Cardiac muscle cell (in vitro differentiated cells and primary cell): ENCODE data around the gene TP73. TPM values are rescaled to one million over a fixed set of nuclear protein-coding genes. Genes with fewer than 3 reads are reported as not detected.

Experiments used
- DNase-seq, 2 donors: peaks; one replicate each; pipeline versions ENCODE4 v3.0.0 to v3.0.0-alpha.2; 2010 to 2017; ENCODE audit warnings: low read depth in 1 of 2, low spot score in 1 of 2
- H3K27ac ChIP-seq: fragments of 200-600 bp; sonication (generic); 2 replicates; pipeline ENCODE4 v1.5.1; 2016
- H3K27me3 ChIP-seq: fragments of 200-600 bp; sonication (generic); 2 replicates; pipeline ENCODE4 v1.6.0; 2016; ENCODE audit warnings: control low read depth
- H3K36me3 ChIP-seq: fragments of 200-600 bp; sonication (generic); 2 replicates; pipeline ENCODE4 v1.5.1; 2016; ENCODE audit warnings: control low read depth
- H3K4me1 ChIP-seq: fragments of 200-600 bp; sonication (generic); 2 replicates; pipeline ENCODE4 v1.8.1; 2017; ENCODE audit warnings: low read depth, mild to moderate bottlenecking, mixed run types
- H3K4me3 ChIP-seq: fragments of 200-600 bp; sonication (generic); 2 replicates; pipeline ENCODE4 v1.5.1; 2016; ENCODE audit warnings: mild to moderate bottlenecking
- H3K9me3 ChIP-seq: fragments of 200-600 bp; sonication (generic); 2 replicates; pipeline ENCODE4 v1.5.1; 2017; ENCODE audit warnings: low read depth, mild to moderate bottlenecking, control low read depth
- polyA plus RNA-seq: library from polyadenylated mRNA; unstranded; fragments of >200 nt; fragmentation: Nextera tagmentation; extraction: Ambion mirVana; gene quantifications from 2 replicates; pipeline ENCODE4 v1.2.1, GENCODE V29; 2016
- total RNA-seq: library from RNA; depleted of rRNA; stranded (reverse); fragments of >200 nt; gene quantifications from 2 replicates; pipeline ENCODE4 v1.2.3, GENCODE V29; 2016
- TF ChIP-seq, protein P1 (sequence below): IDR thresholded peaks from 2 replicates; pipeline ENCODE4 v1.5.1; 2012; ENCODE audit warnings: low read depth, mild to moderate bottlenecking, low read length

The TP73 gene
- total and polyA plus RNA-seq, 2 experiments from 2014 or later: 0.87 TPM; not detected in 1

DNA sequence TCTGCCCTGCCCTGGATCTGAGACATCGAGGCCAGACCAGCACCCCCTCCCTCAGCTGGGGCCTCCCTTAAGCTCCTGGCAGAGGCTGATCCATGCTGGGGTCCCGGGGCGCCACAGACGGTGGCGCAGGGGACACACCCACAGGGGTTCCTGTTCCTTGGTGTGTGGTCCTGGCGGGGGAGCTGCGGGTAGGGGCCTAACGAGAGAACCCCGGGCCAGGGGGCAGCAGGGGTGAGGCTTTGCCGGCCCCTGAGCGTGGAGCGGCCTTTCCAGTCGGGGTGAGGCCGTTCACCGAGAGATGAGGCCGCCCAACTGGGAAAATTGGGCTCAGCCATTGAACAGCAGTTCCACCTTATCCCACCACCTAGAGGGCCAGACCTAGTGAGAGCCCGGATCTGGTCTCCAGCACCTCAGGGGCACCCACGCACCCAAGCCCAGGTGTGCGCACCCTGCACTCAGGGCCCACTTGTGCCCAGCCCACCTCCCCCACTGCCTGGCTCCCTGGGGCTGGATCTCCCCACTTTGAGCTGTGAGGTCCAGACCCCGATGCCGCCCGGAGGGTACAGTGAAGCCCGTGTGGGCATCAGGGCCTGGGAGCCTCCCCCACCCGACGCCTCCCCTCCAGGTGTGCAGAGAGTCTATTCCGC, 54.5 kb downstream of the TP73 start:
- H3K27me3 ChIP-seq: peaks cover 9% of the 10 kb centered on the region
- no peaks in the 10 kb centered on the region for H3K4me1 ChIP-seq
- no peak overlapping the region for H3K27ac ChIP-seq
- H3K36me3 ChIP-seq: no peaks in the 10 kb centered on the region
- H3K9me3 ChIP-seq: no peaks in the 10 kb centered on the region
- TF ChIP-seq, protein P1, sequence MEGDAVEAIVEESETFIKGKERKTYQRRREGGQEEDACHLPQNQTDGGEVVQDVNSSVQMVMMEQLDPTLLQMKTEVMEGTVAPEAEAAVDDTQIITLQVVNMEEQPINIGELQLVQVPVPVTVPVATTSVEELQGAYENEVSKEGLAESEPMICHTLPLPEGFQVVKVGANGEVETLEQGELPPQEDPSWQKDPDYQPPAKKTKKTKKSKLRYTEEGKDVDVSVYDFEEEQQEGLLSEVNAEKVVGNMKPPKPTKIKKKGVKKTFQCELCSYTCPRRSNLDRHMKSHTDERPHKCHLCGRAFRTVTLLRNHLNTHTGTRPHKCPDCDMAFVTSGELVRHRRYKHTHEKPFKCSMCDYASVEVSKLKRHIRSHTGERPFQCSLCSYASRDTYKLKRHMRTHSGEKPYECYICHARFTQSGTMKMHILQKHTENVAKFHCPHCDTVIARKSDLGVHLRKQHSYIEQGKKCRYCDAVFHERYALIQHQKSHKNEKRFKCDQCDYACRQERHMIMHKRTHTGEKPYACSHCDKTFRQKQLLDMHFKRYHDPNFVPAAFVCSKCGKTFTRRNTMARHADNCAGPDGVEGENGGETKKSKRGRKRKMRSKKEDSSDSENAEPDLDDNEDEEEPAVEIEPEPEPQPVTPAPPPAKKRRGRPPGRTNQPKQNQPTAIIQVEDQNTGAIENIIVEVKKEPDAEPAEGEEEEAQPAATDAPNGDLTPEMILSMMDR: no peak
- no peak for DNase-seq
- H3K4me3 ChIP-seq: no peak overlapping the region

DNA sequence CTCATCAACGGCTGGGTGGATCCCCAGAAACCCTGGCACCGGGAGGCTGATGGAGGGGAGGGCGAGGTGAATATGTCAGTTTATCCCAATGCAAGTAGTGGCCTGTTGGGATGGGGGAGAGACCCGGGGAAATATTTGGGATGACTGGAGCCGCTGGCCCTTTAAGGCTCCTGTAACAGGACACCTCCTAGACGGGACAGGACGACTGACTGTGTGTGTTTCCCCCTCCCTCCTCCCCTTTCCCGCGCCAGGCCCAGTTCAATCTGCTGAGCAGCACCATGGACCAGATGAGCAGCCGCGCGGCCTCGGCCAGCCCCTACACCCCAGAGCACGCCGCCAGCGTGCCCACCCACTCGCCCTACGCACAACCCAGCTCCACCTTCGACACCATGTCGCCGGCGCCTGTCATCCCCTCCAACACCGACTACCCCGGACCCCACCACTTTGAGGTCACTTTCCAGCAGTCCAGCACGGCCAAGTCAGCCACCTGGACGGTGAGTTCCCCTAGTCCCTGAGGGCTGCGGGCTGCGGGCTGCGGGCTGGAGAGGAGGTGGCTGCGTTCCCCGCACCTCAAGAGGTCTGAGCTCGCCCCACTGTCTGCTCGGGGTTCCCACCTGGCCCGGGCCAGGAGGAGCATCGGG, 55.1 kb downstream of the TP73 start:
- Histone ChIP-seq H3K27me3 (peaks cover 9% of the 10 kb centered on the region), H3K4me1 (no peaks in the 10 kb centered on the region), H3K4me3 (no peak overlapping the region), H3K27ac (no peak overlapping the region), H3K36me3 (no peaks in the 10 kb centered on the region), H3K9me3 (no peaks in the 10 kb centered on the region)
- peak in 1 of 2 donors; percentile 67 for DNase-seq
- TF ChIP-seq, protein P1: no peak

GRCh38 chr1:3707939-3708328, 55.6 kb downstream of the TP73 start:
- TF ChIP-seq, protein P1: no peak
- peaks cover 9% of the 10 kb centered on the region for H3K27me3 ChIP-seq
- no peak overlapping the region for H3K4me3 ChIP-seq
- no peaks in the 10 kb centered on the region for H3K9me3 ChIP-seq
- no peak for DNase-seq
- H3K4me1 ChIP-seq: peaks cover 3% of the 10 kb centered on the region
- H3K27ac ChIP-seq: no peak overlapping the region
- no peaks in the 10 kb centered on the region for H3K36me3 ChIP-seq

- H3K4me3 ChIP-seq: no peak overlapping the region
- no peak for DNase-seq
Measured at GRCh38 chr1:3708791-3709190, 56.5 kb downstream of the TP73 start.

GRCh38 chr1:3710251-3710650, 57.9 kb downstream of the TP73 start:
- H3K27me3 ChIP-seq: peaks cover 9% of the 10 kb centered on the region
- H3K4me3 ChIP-seq: no peak overlapping the region
- DNase-seq: no peak
- H3K27ac ChIP-seq: no peak overlapping the region
- TF ChIP-seq, protein P1: no peak
- no peaks in the 10 kb centered on the region for H3K36me3 ChIP-seq
- no peaks in the 10 kb centered on the region for H3K9me3 ChIP-seq
- peaks cover 7% of the 10 kb centered on the region for H3K4me1 ChIP-seq

More at GRCh38 chr1:3708791-3709190, 56.5 kb downstream of the TP73 start:
- TF ChIP-seq, protein P1: no peak
- H3K27me3 ChIP-seq: peaks cover 9% of the 10 kb centered on the region
- no peaks in the 10 kb centered on the region for H3K9me3 ChIP-seq
- peaks cover 7% of the 10 kb centered on the region for H3K4me1 ChIP-seq
- H3K36me3 ChIP-seq: no peaks in the 10 kb centered on the region
- no peak overlapping the region for H3K27ac ChIP-seq
